ENCODE data around the gene PARL.

PARL gene

GRCh38 chr3:183782576-183783276 lies 102.0 kb downstream of the PARL start:
- no peak for DNase-seq

DNA sequence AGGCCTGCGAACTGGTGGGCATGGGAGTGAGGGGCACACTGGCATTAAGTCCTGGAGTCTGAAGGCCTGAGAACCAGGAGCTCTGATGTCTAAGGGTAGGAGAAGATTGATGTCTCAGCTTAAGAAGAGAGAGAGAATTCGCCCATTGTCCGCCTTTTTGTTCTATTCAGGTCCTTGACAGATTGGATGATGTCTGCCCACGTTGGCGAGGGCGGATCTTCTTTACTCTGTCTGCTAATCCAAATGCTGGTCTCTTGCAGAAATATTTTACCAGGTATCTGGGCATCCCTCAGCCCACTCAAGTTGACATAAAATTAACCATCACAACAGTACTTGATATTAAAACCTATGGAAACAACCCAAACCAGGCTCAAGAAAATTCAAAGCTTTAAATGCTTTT lies 103.4 kb downstream of the PARL start:
- DNase-seq = no peak

- DNase-seq = no peak
Observed at GRCh38 chr3:183779896-183780465, 104.7 kb downstream of the PARL start.

All from 8988T (cell line).